Measurements from ENCODE around the gene ANKAR.
A peak's percentile ranks its signal among the peaks of the same experiment; 100 is the strongest.
"Not testable (repeated sequence)": the region's sequence is repeated elsewhere in the genome, so short reads cannot be mapped to it uniquely, and the experiment has no call there.

Gene ANKAR

GRCh38 chr2:189709501-189710221, 35.2 kb downstream of the ANKAR start:
- DNase-seq = peak in 1 of 51 donors; percentile 10

DNA sequence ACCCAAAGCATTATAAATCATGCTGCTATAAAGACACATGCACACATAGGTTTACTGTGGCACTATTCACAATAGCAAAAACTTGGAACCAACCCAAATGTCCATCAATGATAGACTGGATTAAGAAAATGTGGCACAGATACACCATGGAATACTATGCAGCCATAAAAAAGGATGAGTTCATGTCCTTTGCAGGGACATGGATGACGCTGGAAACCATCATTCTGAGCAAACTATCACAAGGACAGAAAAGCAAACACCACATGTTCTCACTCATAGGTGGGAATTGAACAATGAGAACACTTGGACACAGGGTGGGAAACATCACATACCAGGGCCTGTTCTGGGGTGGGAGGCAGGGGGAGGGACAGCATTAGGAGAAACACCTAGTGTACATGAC, 43.1 kb downstream of the ANKAR start:
- DNase-seq = not testable (repeated sequence)

- DNase-seq = no peak
Observed at GRCh38 chr2:189719571-189719970, 45.1 kb downstream of the ANKAR start.

DNA sequence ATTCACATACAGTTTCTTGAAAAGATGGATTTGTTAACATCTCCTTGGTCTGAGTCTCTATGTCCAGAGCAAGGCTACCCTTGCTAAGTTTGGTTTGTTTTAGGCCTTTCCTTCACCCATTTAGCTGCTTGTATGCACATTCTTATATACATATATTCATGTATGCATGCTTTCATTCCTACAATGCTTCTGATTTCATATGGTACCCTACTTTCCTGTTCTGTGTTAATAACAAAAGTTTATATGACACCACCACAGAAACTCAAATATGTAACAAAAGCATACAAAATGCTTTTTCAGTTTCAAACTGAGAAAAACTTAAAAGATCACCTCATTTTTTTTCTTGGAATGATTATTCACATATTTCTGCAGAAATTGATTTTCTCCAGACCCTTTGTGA, 48.7 kb downstream of the ANKAR start:
- DNase-seq = no peak

Data from hypothalamus (tissue), 51 donors.